ENCODE measurements around the gene ARHGEF4. TPM values are rescaled to one million over a fixed set of nuclear protein-coding genes. Genes with fewer than 3 reads are reported as not detected.

ARHGEF4 gene
- total RNA-seq, 1 experiment from 2014 or later = 26.6 TPM

DNA sequence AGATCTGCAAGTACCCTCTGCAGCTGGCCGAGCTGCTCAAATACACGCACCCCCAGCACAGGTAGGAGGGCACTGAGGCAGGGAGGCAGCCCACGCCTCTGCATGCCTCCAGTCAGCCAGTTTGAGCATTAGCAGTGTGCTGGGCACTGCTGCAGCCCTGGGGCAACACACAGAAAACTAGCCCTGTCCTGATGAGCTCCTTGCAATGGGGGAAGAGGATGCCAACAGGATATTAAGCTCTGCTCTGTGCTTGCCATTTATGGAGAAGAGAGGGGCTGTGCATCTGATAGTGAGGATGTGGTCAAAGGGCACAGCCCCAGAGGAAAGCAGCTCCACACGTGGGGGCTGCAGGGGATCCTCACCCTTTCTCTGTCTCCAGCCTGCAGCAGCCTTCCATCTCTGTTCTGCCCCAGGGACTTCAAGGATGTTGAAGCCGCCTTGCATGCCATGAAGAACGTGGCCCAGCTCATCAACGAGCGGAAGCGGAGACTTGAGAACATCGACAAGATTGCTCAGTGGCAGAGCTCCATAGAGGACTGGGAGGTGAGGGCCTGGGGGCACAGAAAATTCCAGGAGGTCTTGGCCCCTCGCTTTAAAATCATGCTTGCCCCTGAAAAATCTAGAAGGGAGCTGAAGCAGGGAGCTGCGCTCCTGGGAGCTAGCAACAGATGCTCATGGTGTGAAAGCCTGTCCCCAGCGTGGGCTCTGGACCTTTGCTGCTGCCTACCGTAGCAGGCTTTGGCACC lies 204.9 kb downstream of the ARHGEF4 start:
- ChIA-PET POLR2A (no interaction called here), CTCF (interaction anchor here (1.4 kb wide), 1 partner anchor 244 kb away, joined by 3 read pairs; no protein-coding TSS in a partner anchor), RAD21 (ENCODE audit: low non-redundant PET in 1 of 2, low total read pairs in 2 of 2, uncharacterized antibody in 2 of 2, unreplicated experiment in 2 of 2) (no interaction called here)
- DNase-seq (ENCODE audit: low read depth, low spot score) (no peak), ATAC-seq (no peak)
- Histone ChIP-seq H3K4me3 (replicated peaks in 1 of 2; ENCODE audit: low read depth in 1 of 2, low read length in 2 of 2) (no peak overlapping the region), H3K27me3 (ENCODE audit: insufficient read depth, low read length) (no peaks in the 10 kb centered on the region), H3K4me1 (ENCODE audit: control insufficient read depth in 1 of 2, insufficient read depth in 2 of 2, low read length in 2 of 2) (0 out of 4 replicates have a peak, but pooled peaks cover 0 to 5% of the 10 kb centered on the region in 2 experiments), H3K79me2 (ENCODE audit: insufficient read depth, low read length) (no peaks in the 10 kb centered on the region), H2AFZ (ENCODE audit: low read depth, low read length, poor library complexity, severe bottlenecking) (no peak overlapping the region), H3K9ac (ENCODE audit: low read length) (no peak overlapping the region), H3K4me2 (ENCODE audit: low read length) (no peak overlapping the region), H3K9me2 (ENCODE audit: insufficient read depth) (no peaks in the 10 kb centered on the region), H3K9me3 (ENCODE audit: control insufficient read depth in 1 of 2, insufficient read depth in 1 of 2, low read depth in 1 of 2, low read length in 2 of 2) (no peaks in the 10 kb centered on the region), H3K36me3 (ENCODE audit: control insufficient read depth in 1 of 2, insufficient read depth in 2 of 2, low read length in 2 of 2) (peaks cover 0 to 2% of the 10 kb centered on the region in 2 experiments; a peak in 1 of 4 replicates), H4K20me1 (ENCODE audit: insufficient read depth) (no peaks in the 10 kb centered on the region), H3K27ac (ENCODE audit: low read depth, low read length) (no peak overlapping the region)
- intact Hi-C loops (cut with micrococcal nuclease) = no loop called here
- TF ChIP-seq EGR1 (IDR thresholded peaks at IDR 0.05; ENCODE audit: low read depth) (no peak), SP1 (IDR thresholded peaks at IDR 0.05; ENCODE audit: low read depth) (no peak)
- BruUV-seq (replicated peaks) = no TSS peak

- Histone ChIP-seq H4K20me1 (ENCODE audit: insufficient read depth) (no peaks in the 10 kb centered on the region), H3K9me2 (ENCODE audit: insufficient read depth) (no peaks in the 10 kb centered on the region), H3K27me3 (ENCODE audit: insufficient read depth, low read length) (no peaks in the 10 kb centered on the region), H3K4me1 (ENCODE audit: control insufficient read depth in 1 of 2, insufficient read depth in 2 of 2, low read length in 2 of 2) (0 out of 4 replicates have a peak, but pooled peaks cover 0 to 5% of the 10 kb centered on the region in 2 experiments), H3K4me2 (ENCODE audit: low read length) (no peak overlapping the region), H3K79me2 (ENCODE audit: insufficient read depth, low read length) (no peaks in the 10 kb centered on the region), H3K9me3 (ENCODE audit: control insufficient read depth in 1 of 2, insufficient read depth in 1 of 2, low read depth in 1 of 2, low read length in 2 of 2) (no peaks in the 10 kb centered on the region), H3K4me3 (replicated peaks in 1 of 2; ENCODE audit: low read depth in 1 of 2, low read length in 2 of 2) (no peak overlapping the region), H3K27ac (ENCODE audit: low read depth, low read length) (no peak overlapping the region), H2AFZ (ENCODE audit: low read depth, low read length, poor library complexity, severe bottlenecking) (no peak overlapping the region), H3K36me3 (ENCODE audit: control insufficient read depth in 1 of 2, insufficient read depth in 2 of 2, low read length in 2 of 2) (peaks cover 0 to 2% of the 10 kb centered on the region in 2 experiments; a peak in 1 of 4 replicates), H3K9ac (ENCODE audit: low read length) (no peak overlapping the region)
- BruUV-seq (replicated peaks) = no TSS peak
- ChIA-PET CTCF (interaction anchor here (1.4 kb wide), 1 partner anchor 245 kb away, joined by 3 read pairs; no protein-coding TSS in a partner anchor), POLR2A (no interaction called here), RAD21 (ENCODE audit: low non-redundant PET in 1 of 2, low total read pairs in 2 of 2, uncharacterized antibody in 2 of 2, unreplicated experiment in 2 of 2) (no interaction called here)
- no peak for TF ChIP-seq SIN3A (IDR thresholded peaks at IDR 0.05; ENCODE audit: low read depth)
- DNase-seq (ENCODE audit: low read depth, low spot score) (no peak), ATAC-seq (peak; percentile 33; the same call in 1 of the 2 replicates)
- intact Hi-C loops (cut with micrococcal nuclease) = no loop called here
Measured at GRCh38 chr2:131042148-131042775, 205.5 kb downstream of the ARHGEF4 start.

Measured in HCT116 (cell line).